OCI-LY7 (cell line): Measurements from ENCODE around the gene FAM83D. TPM values are rescaled to one million over a fixed set of nuclear protein-coding genes. Genes with fewer than 3 reads are reported as not detected.

Experiments
- BruUV-seq: library from RNA; stranded (reverse); fragments of 400-500 nt; replicated peaks from 2 replicates; lab custom pipeline; 2021; lab: Mats Ljungman, UMichigan
- CTCF ChIA-PET: fragments of 300-600 bp; sonication (Branson Sonifier 250); formaldehyde crosslinking; loops from one replicate; lab custom pipeline; 2022; ENCODE audit warnings: antibody characterized with exemption; ENCODE audit not compliant: unreplicated experiment; lab: Charles Lee
- POLR2A ChIA-PET: fragments of 300-600 bp; sonication (Branson Sonifier 250); formaldehyde crosslinking; loops from one replicate; lab custom pipeline; 2022; ENCODE audit warnings: antibody characterized with exemption; lab: Charles Lee
- DNase-seq: peaks from one replicate; pipeline ENCODE4 v3.0.0-alpha.2; 2015; ENCODE audit warnings: low spot score
- H2AFZ ChIP-seq: fragments of 200-600 bp; sonication (generic), shearing (Covaris generic); 2 replicates; pipeline ENCODE4 v1.6.1; 2014; ENCODE audit warnings: mild to moderate bottlenecking, antibody characterized with exemption, low read length, moderate library complexity
- H3K27ac ChIP-seq: fragments of 200-600 bp; sonication (generic); 2 replicates; pipeline ENCODE4 v1.5.1; 2014; ENCODE audit warnings: mixed run types, low read depth, mild to moderate bottlenecking, moderate library complexity, low read length, inconsistent platforms; ENCODE audit not compliant: poor library complexity, severe bottlenecking
- H3K36me3 ChIP-seq: fragments of 200-600 bp; sonication (generic); 2 replicates; pipeline ENCODE4 v1.6.1; 2014; ENCODE audit warnings: mild to moderate bottlenecking, antibody characterized with exemption, low read length, moderate library complexity, mixed read lengths; ENCODE audit not compliant: insufficient read depth
- H3K4me1 ChIP-seq: fragments of 200-600 bp; sonication (generic); 2 replicates; pipeline ENCODE4 v1.5.1; 2014; ENCODE audit warnings: mild to moderate bottlenecking, low read length; ENCODE audit not compliant: insufficient read depth, poor library complexity, severe bottlenecking
- H3K4me2 ChIP-seq: fragments of 200-600 bp; sonication (generic); 2 replicates; pipeline ENCODE4 v1.6.1; 2014; ENCODE audit warnings: mild to moderate bottlenecking, low read length
- H3K4me3 ChIP-seq: fragments of 200-600 bp; sonication (generic); 2 replicates; pipeline ENCODE4 v1.5.1; 2014; ENCODE audit warnings: mild to moderate bottlenecking, low read depth, low read length; ENCODE audit not compliant: poor library complexity, severe bottlenecking
- H3K79me2 ChIP-seq: fragments of 200-600 bp; sonication (generic); 2 replicates; pipeline ENCODE4 v1.6.1; 2016; ENCODE audit warnings: low read depth, mild to moderate bottlenecking, low read length, moderate library complexity, mixed read lengths; ENCODE audit not compliant: insufficient read depth
- H3K9me2 ChIP-seq: fragments of 200-600 bp; sonication (generic); 2 replicates; pipeline ENCODE4 v1.6.1; 2016; ENCODE audit warnings: mild to moderate bottlenecking, low read length, mixed read lengths; ENCODE audit not compliant: insufficient read depth
- H3K9me3 ChIP-seq: fragments of 200-600 bp; sonication (generic); 2 replicates; pipeline ENCODE4 v1.6.1; 2014; ENCODE audit warnings: mild to moderate bottlenecking, mixed run types, low read length, mixed read lengths
- H4K20me1 ChIP-seq: fragments of 200-600 bp; sonication (generic); 2 replicates; pipeline ENCODE4 v1.6.1; 2014; ENCODE audit warnings: mild to moderate bottlenecking, antibody characterized with exemption, low read length, moderate library complexity, mixed read lengths; ENCODE audit not compliant: insufficient read depth
- CTCF ChIP-seq: fragments of 200-600 bp; sonication (generic); conservative IDR thresholded peaks from 2 replicates; pipeline ENCODE4 v1.5.1; 2014; ENCODE audit warnings: mild to moderate bottlenecking, antibody characterized with exemption, low read length, moderate library complexity, mixed read lengths
- EZH2phosphoT487 ChIP-seq: fragments of 200-600 bp; sonication (generic); IDR thresholded peaks from 2 replicates; pipeline ENCODE4 v1.6.1; 2018; ENCODE audit warnings: low read depth, borderline replicate concordance, mild to moderate bottlenecking, mixed run types, antibody characterized with exemption, low read length, moderate library complexity, mixed read lengths
- intact Hi-C: fragments of 100-400 bp; cut with micrococcal nuclease; formaldehyde crosslinking; loops from one replicate; pipeline ENCODE4 v1.10.0; 2022; ENCODE audit not compliant: unreplicated experiment
- total RNA-seq, 2 experiments: library from RNA; depleted of rRNA in 1 of 2; stranded (reverse); fragments of >200 nt in 1 of 2; shearing (Covaris generic) in 1 of 2; gene quantifications; 2 replicates each; pipeline ENCODE4 v1.2.3, GENCODE V29; 2014 to 2022

FAM83D gene
- total RNA-seq, 2 experiments from 2014 or later, result 32.6 to 48.2 TPM

GRCh38 chr20:38979842-38980241, 53.6 kb downstream of the FAM83D start:
- peaks cover 57% of the 10 kb centered on the region for H3K36me3 ChIP-seq
- no peak for TF ChIP-seq CTCF
- TF ChIP-seq EZH2phosphoT487, result no peak
- no peak overlapping the region for H2AFZ ChIP-seq
- H3K79me2 ChIP-seq, result no peaks in the 10 kb centered on the region
- H3K4me1 ChIP-seq, result no peaks in the 10 kb centered on the region
- DNase-seq, result no peak
- POLR2A ChIA-PET, result interaction anchor here (0.6 to 2.6 kb wide), 5 partner anchors 9 to 1790 kb away, joined by 3 to 9 read pairs (median 4); partner anchors contain the start of gene DHX35
- H3K4me3 ChIP-seq, result no peak overlapping the region
- intact Hi-C loops, result no loop called here
- no peak overlapping the region for H3K4me2 ChIP-seq
- H3K9me3 ChIP-seq, result no peaks in the 10 kb centered on the region
- no peaks in the 10 kb centered on the region for H3K9me2 ChIP-seq
- no TSS peak for BruUV-seq
- no peak overlapping the region for H3K27ac ChIP-seq
- no peaks in the 10 kb centered on the region for H4K20me1 ChIP-seq
- CTCF ChIA-PET, result no interaction called here

DNA sequence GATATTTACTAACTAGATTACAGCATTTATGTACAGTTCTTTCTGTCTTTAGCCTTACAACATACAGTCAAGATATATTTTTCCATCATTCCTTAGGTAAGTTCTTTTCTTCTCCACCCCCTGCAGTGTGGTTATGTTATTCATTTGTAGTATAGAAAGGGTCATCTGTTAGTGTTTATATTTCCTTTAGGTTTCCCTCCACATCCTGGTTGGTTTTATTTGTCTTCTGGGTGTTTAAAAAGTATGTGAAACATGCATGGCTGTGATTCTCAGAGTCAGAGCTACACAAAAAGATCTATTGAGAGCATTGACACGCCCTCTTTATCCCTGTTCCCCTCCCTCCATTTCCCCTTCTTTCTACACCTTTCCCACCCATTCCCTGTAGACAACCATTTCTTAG, 56.1 kb downstream of the FAM83D start:
- H3K79me2 ChIP-seq, result no peaks in the 10 kb centered on the region
- BruUV-seq, result no TSS peak
- H3K9me3 ChIP-seq, result no peaks in the 10 kb centered on the region
- TF ChIP-seq EZH2phosphoT487 (no peak), CTCF (no peak)
- no peaks in the 10 kb centered on the region for H4K20me1 ChIP-seq
- H3K36me3 ChIP-seq, result peaks cover 55% of the 10 kb centered on the region
- H3K4me2 ChIP-seq, result no peak overlapping the region
- intact Hi-C loops, result no loop called here
- CTCF ChIA-PET, result no interaction called here
- H3K9me2 ChIP-seq, result no peaks in the 10 kb centered on the region
- DNase-seq, result no peak
- no peak overlapping the region for H3K4me3 ChIP-seq
- H3K27ac ChIP-seq, result no peak overlapping the region
- no peaks in the 10 kb centered on the region for H3K4me1 ChIP-seq
- no peak overlapping the region for H2AFZ ChIP-seq
- POLR2A ChIA-PET, result interaction anchor here (1.8 kb wide), 1 partner anchor 13 kb away, joined by 8 read pairs; no protein-coding TSS in a partner anchor

GRCh38 chr20:38985060-38985459, 58.8 kb downstream of the FAM83D start:
- Histone ChIP-seq H3K9me2 (no peaks in the 10 kb centered on the region), H3K4me2 (no peak overlapping the region), H3K79me2 (no peaks in the 10 kb centered on the region), H3K4me3 (no peak overlapping the region), H3K36me3 (peaks cover 69% of the 10 kb centered on the region), H2AFZ (no peak overlapping the region), H3K27ac (no peak overlapping the region), H4K20me1 (no peaks in the 10 kb centered on the region), H3K4me1 (peaks cover 8% of the 10 kb centered on the region), H3K9me3 (no peaks in the 10 kb centered on the region)
- TF ChIP-seq EZH2phosphoT487 (no peak), CTCF (no peak)
- ChIA-PET POLR2A (interaction anchor here (1.9 to 2.2 kb wide), 2 partner anchors 10 to 22 kb away, joined by 6 to 15 read pairs; no protein-coding TSS in a partner anchor), CTCF (no interaction called here)
- intact Hi-C loops, result no loop called here
- no peak for DNase-seq
- no TSS peak for BruUV-seq
